ENCODE results near the gene OSBPL6. TPM values are rescaled to one million over a fixed set of nuclear protein-coding genes. Genes with fewer than 3 reads are reported as not detected.

Gene OSBPL6
- total and polyA plus RNA-seq, 2 of the 13 experiments (the other 11 are each of a cell fraction or from before 2014, with no cell fraction given) = 0.03 to 0.11 TPM

DNA sequence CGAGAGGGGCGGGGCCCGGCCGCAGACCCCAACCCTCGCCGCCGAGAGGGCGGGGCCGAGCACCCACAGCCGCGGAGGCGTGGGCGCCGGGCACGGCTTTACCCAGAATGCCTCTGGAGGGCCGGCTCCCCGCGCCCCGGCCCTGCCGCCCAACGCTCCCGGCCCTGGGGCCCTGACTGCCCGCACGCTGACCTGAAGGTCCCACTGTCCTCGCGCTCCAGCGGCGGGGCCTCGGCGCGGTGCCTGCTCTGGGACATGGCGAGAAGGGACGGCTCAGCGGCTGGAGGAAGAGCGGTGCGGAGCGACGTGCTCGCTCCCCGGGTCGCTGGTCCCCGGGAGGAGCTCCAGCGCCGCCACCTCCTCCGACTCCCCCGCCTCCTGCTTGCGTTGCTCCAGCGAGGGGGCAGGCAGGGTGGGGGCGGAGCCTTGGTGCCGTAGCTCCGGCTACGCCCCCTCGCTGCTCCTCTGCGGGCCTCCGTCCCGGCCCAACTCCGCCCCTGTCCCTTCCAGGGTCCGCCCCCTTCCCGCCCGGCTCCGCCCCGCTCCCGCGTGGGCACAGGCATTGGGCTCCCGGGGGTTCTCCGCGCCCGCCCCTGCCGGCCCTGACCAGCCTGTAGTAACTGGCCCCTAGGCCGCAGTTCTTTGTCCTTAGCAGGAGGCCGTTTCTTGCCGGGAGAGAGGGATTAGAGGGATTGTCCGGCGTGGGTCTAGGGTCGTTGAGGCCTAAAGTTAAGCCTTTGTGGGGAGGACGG is 256.6 kb downstream of the OSBPL6 start, which contains the start of the genes PJVK and PRKRA (continued):
- no peak for TF ChIP-seq SP140L (CRISPR knock-in tag; IDR thresholded peaks at IDR 0.05; ENCODE audit: borderline replicate concordance)
- no peak for TF ChIP-seq SMARCE1 (IDR thresholded peaks at IDR 0.05; ENCODE audit: borderline replicate concordance)
- TF ChIP-seq NRL (CRISPR knock-in tag; IDR thresholded peaks at IDR 0.05; ENCODE audit: borderline replicate concordance) = no peak; the same call in 1 of the 2 replicates
- TF ChIP-seq, protein P1, sequence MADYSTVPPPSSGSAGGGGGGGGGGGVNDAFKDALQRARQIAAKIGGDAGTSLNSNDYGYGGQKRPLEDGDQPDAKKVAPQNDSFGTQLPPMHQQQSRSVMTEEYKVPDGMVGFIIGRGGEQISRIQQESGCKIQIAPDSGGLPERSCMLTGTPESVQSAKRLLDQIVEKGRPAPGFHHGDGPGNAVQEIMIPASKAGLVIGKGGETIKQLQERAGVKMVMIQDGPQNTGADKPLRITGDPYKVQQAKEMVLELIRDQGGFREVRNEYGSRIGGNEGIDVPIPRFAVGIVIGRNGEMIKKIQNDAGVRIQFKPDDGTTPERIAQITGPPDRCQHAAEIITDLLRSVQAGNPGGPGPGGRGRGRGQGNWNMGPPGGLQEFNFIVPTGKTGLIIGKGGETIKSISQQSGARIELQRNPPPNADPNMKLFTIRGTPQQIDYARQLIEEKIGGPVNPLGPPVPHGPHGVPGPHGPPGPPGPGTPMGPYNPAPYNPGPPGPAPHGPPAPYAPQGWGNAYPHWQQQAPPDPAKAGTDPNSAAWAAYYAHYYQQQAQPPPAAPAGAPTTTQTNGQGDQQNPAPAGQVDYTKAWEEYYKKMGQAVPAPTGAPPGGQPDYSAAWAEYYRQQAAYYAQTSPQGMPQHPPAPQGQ (CRISPR knock-in tag; IDR thresholded peaks at IDR 0.05; ENCODE audit: borderline replicate concordance) = no peak
- peak; percentile 82; the same call in 2 of the 3 replicates for TF ChIP-seq MXI1 (IDR thresholded peaks at IDR 0.05; ENCODE audit: borderline replicate concordance, low read depth, low read length)
- TF ChIP-seq AGO1 (IDR thresholded peaks at IDR 0.05; ENCODE audit: low read depth, low read length, poor library complexity, severe bottlenecking) = no peak
- TF ChIP-seq ZNF496 (CRISPR knock-in tag; IDR thresholded peaks at IDR 0.05; ENCODE audit: insufficient replicate concordance) = no peak
- peak; percentile 1; the same call in 1 of the 2 replicates for TF ChIP-seq ZNF446 (CRISPR knock-in tag; IDR thresholded peaks at IDR 0.05)
- 0 out of 2 replicates have a peak, but pooled peaks have one; percentile 53 for TF ChIP-seq TOE1 (CRISPR knock-in tag; IDR thresholded peaks at IDR 0.05)
- 0 out of 2 replicates have a peak, but pooled peaks have one; percentile 77 for TF ChIP-seq THYN1 (CRISPR knock-in tag; IDR thresholded peaks at IDR 0.05; ENCODE audit: borderline replicate concordance, low read depth)
- TF ChIP-seq RFX3 (CRISPR knock-in tag; IDR thresholded peaks at IDR 0.05) = no peak
- TF ChIP-seq TBX2 (CRISPR knock-in tag; IDR thresholded peaks at IDR 0.05; ENCODE audit: borderline replicate concordance) = peak; percentile 90
- TF ChIP-seq ARID2 (CRISPR knock-in tag; IDR thresholded peaks at IDR 0.05; ENCODE audit: borderline replicate concordance) = no peak
- peak; percentile 84 for TF ChIP-seq HNRNPK (IDR thresholded peaks at IDR 0.05; ENCODE audit: low read depth, low read length, poor library complexity, severe bottlenecking)
- no peak; the same call in 1 of the 2 replicates for TF ChIP-seq HOXA9 (CRISPR knock-in tag; IDR thresholded peaks at IDR 0.05; ENCODE audit: borderline replicate concordance)
- no peak for TF ChIP-seq KAT2B (IDR thresholded peaks at IDR 0.05; ENCODE audit: borderline replicate concordance, low read depth, low read length)
- TF ChIP-seq, protein P2, sequence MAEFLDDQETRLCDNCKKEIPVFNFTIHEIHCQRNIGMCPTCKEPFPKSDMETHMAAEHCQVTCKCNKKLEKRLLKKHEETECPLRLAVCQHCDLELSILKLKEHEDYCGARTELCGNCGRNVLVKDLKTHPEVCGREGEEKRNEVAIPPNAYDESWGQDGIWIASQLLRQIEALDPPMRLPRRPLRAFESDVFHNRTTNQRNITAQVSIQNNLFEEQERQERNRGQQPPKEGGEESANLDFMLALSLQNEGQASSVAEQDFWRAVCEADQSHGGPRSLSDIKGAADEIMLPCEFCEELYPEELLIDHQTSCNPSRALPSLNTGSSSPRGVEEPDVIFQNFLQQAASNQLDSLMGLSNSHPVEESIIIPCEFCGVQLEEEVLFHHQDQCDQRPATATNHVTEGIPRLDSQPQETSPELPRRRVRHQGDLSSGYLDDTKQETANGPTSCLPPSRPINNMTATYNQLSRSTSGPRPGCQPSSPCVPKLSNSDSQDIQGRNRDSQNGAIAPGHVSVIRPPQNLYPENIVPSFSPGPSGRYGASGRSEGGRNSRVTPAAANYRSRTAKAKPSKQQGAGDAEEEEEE (CRISPR knock-in tag; IDR thresholded peaks at IDR 0.05; ENCODE audit: borderline replicate concordance) = no peak
- 0 out of 2 replicates have a peak, but pooled peaks have one; percentile 16 for TF ChIP-seq BHLHE40 (IDR thresholded peaks at IDR 0.05; ENCODE audit: low read length)
- TF ChIP-seq ZBTB8A (CRISPR knock-in tag; IDR thresholded peaks at IDR 0.05; ENCODE audit: borderline replicate concordance, low read depth) = peak; percentile 93
- TF ChIP-seq SRF (IDR thresholded peaks at IDR 0.05; ENCODE audit: low read depth, low read length) = 0 out of 2 replicates have a peak, but pooled peaks have one; percentile 3
- no peak for TF ChIP-seq ZNF713 (CRISPR knock-in tag; IDR thresholded peaks at IDR 0.05)
- TF ChIP-seq LCORL (IDR thresholded peaks at IDR 0.05) = peak; percentile 71
- no peak; the same call in none of the 2 replicates for TF ChIP-seq LCORL (CRISPR knock-in tag; IDR thresholded peaks at IDR 0.05)
- TF ChIP-seq, protein P3, sequence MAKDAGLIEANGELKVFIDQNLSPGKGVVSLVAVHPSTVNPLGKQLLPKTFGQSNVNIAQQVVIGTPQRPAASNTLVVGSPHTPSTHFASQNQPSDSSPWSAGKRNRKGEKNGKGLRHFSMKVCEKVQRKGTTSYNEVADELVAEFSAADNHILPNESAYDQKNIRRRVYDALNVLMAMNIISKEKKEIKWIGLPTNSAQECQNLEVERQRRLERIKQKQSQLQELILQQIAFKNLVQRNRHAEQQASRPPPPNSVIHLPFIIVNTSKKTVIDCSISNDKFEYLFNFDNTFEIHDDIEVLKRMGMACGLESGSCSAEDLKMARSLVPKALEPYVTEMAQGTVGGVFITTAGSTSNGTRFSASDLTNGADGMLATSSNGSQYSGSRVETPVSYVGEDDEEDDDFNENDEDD (CRISPR knock-in tag; IDR thresholded peaks at IDR 0.05; ENCODE audit: borderline replicate concordance) = peak; percentile 69; the same call in 1 of the 2 replicates
